ENCODE data around the gene C16orf54.
"Not testable (repeated sequence)": the region's sequence is repeated elsewhere in the genome, so short reads cannot be mapped to it uniquely, and the experiment has no call there.

The C16orf54 gene, protein sequence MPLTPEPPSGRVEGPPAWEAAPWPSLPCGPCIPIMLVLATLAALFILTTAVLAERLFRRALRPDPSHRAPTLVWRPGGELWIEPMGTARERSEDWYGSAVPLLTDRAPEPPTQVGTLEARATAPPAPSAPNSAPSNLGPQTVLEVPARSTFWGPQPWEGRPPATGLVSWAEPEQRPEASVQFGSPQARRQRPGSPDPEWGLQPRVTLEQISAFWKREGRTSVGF

GRCh38 chr16:29745853-29746345 lies at the start of gene C16orf54:
C16orf54 (minus strand) TSS chr16:29745990; CDS start chr16:29744951, 1,039 bp downstream.
- DNase-seq: no peak

DNA sequence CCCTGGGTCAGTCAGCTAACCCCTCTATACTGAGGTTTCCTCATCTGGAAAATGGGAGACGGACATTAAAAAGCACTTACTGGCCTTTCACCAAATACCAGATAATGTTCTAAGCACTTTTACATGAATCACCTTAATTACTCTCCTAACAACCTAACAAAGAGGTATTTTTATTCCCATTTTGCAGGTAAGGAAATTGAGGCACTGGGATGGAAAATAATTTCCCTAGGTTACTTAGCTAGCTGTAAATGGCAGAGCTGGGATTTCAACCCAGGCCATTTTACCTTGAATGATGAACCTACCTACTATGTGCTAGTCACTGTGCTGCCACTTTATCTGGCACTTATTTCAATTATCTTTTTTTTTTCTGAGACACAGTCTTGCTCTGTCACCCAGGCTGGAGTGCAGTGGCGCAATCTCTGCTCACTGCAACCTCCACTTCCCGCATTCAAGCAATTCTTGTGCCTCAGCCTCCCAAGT lies 48.5 kb upstream of the C16orf54 start:
- no peak for DNase-seq

DNA sequence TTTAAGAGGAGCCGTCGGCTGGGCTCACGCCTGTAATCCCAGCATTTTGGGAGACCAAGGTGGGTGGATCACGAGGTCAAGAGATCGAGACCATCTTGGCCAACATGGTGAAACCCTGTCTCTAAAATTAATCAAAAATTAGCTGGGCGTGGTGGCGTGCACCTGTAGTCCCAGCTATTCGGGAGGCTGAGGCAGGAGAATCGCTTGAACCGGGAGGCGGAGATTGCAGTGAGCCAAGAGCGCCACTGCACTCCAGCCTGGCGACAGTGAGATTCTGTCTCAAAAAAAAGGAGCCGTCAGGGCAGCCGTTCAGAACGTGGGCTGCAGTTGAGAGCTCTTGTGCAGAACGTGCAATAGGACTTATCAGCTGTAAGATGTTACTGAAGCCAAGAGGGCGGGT lies 47.4 kb upstream of the C16orf54 start:
- not testable (repeated sequence) for DNase-seq

- no peak for DNase-seq
Observed at GRCh38 chr16:29791845-29792807, 46.3 kb upstream of the C16orf54 start.

DNA sequence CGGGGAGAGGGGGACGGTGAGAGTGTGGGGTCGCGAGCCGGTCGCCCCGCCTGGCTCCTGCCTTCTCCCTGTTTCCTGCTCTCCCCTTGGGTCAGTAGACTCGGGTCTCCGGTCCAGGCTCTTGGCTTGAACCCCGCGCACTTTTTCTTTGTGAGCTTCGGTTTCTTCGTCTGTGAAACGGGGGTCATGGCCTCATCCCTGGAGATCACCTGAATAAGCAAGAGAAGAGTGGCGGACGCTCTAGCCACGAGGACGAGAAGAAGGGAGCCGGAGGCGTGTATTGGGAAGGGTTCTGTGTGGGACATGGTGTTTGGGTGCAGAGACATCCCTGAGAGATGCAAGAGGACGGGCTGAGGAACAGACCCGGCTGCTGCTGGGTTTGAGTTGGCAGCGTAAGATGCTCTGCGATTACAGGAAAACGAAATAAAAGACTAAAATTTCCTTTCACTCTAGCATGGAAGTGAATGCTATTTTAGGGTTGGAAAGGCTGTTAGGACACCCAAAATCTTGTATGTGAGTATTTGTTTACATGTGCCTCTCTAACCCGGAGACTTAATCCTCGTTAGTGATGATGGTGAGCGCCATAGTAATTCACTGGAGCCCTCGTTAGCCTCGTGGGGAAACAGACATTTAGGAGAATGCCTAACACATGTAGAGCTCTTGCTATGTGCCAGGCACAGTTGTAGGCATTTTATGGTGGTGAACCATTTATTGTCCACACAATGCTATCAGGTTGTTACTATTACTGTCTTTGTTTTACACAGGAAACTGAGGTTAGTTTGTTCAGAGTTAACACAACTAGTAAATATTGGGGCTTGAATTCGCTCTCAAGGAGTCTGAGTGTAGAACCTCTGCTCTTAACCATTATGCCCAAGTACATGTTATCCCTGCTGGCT lies 45.4 kb upstream of the C16orf54 start:
- no peak for DNase-seq

GRCh38 chr16:29790183-29790948 lies 44.6 kb upstream of the C16orf54 start, which contains the start of gene KIF22:
KIF22 (plus strand) TSS chr16:29790751; CDS start chr16:29790760, 9 bp downstream.
- DNase-seq: peak; percentile 99

DNA sequence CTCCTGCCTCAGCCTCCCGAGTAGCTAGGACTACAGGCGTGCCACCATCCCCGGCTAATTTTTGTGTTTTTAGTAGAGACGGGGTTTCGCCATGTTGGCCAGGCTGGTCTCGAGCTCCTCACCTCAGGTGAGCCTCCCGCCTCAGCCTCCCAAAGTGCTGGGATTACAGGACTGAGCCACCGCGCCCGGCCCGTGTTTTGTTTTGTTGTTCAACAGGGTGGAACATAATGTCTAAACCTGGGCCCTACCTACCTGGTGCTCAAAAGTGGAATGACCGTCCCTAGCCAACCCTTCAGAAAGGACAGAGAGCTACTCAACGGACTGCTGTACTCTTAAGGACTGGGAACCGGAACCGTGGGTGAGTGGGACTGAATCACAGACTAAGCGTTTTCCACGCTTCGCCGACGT lies 44.0 kb upstream of the C16orf54 start:
- no peak for DNase-seq

- not testable (repeated sequence) for DNase-seq
Observed at GRCh38 chr16:29787155-29787554, 41.4 kb upstream of the C16orf54 start.

GRCh38 chr16:29784901-29785500 lies 39.2 kb upstream of the C16orf54 start:
- no peak for DNase-seq

GRCh38 chr16:29784157-29784556 lies 38.4 kb upstream of the C16orf54 start:
- DNase-seq: no peak

- DNase-seq: not testable (repeated sequence)
Observed at GRCh38 chr16:29783094-29783953, 37.5 kb upstream of the C16orf54 start.

DNA sequence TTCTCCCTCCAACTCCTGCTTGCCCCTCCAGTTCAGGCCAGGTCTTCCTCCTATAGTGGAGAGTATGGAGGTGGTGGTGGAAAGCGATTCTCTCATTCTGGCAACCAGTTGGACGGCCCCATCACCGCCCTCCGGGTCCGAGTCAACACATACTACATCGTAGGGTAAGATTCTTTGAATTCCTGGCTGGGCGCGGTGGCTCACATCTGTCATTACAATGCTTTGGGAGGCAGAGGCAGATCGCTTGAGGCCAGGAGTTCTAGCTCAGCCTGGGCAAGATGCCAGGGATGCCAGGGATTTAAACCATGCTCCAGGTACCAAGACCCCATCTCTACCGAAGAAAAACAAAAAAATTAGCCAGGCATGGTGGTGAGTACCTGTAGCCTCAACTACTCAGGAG lies 33.7 kb upstream of the C16orf54 start:
- no peak for DNase-seq

GRCh38 chr16:29777576-29778350 lies 32.0 kb upstream of the C16orf54 start, which contains the start of gene ZG16:
ZG16 (plus strand) TSS chr16:29778256; CDS start chr16:29779267, 1,011 bp downstream.
- no peak for DNase-seq

DNA sequence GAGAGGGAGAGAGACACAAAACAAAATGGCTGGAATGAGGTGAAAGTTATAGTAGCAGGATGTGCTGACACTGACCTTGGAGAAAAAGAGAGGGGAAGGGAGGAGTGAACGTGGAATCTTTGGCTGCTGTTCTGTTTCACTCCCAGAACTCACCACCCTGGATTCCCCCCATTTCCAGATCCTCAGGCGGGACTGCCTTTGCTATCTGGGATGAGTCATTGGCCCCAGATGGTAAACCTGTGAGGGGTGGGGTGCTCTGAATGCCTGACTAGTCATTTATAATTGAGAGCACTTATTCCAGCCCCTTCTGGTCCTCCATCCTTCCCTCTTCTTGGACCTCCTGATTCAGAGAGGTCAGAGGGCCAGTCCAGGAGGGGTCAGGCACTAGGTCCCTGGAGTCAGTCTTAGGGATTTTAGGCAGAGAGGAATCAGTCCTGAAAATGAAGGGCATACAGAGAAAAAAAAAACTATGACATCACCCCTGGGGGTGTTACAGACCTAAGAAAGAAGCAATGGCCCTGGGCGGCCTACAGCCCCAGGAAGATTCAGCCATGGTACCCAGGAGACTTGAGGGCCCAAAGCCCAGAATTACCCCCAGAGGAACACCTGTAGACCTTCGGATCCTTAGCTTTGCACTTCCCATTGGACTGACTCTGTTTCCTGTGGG lies 30.1 kb upstream of the C16orf54 start:
- DNase-seq: no peak

DNA sequence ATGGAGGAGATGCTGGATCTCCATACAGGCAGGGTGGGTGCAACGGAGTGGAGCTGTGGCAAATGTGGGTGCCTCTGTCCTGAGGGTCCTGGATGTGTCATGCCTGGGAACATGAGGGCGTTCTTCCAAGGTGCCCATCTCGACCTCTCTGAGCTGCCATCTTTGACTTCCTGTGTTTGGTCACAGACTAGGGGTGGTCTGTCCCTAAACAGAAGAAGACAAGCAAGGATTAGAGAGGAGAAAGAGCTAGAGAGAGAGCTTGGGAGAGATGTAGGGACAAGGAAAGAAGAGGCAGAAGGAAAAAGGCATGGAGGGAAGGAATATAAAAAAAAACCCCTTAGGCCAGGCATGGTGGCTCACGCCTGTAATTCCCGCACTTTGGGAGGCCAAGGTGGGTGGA lies 28.9 kb upstream of the C16orf54 start:
- DNase-seq: no peak

GRCh38 chr16:29772330-29772729 lies 26.5 kb upstream of the C16orf54 start:
- not testable (repeated sequence) for DNase-seq

DNA sequence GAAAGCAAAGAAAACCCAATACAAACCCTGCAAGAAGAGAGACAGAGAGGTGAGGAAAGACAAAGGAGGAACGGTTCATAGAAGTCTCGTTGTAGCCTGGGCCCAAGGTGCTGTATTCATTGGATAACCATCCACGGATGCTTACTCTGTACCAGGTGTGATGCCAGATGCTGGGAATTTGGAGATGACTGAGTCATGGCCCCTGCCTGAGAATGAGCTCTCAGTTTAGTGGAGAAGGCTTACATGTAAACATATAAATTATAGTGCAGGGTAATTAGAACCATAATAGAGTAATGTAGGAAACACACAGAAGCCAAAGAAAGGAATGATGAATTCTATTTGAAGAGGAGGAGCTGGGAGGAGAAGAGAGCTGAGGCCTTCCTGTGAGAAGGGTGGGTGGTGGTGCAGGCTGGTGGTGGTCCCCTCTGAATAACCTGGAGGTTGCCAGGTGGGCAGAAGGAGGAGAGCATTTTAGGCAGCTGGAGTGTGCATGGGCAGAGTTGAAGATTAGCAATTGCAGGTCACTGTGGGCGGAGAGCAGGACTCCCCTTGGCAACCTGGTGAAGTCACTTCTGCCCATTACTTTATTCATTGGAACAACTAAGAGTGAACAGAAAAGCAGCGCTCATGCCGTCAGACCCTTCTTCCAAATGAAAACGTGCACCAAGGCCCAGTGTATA lies 24.6 kb upstream of the C16orf54 start:
- DNase-seq: no peak

DNA sequence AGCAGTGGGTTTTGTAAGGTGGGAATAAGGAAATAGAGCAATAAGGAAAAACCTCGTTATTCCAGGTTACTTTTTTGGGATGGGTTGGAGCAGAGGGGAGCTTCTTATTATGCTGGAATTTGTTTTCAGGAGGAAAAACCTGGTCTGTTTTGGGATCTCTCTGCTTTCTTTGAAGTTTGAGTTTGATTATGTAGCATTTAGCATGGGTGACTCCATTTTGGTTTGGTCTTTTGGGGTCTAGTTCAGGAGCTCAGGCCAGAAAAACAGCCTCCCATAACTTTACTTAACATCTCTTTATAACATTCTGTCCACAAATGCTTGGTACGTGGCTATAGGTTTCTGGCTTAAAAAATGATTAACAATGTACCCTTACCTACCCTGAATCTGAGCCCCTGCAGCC lies 23.7 kb upstream of the C16orf54 start:
- DNase-seq: no peak
